ENCODE measurements around the gene CMTM4.

DNA sequence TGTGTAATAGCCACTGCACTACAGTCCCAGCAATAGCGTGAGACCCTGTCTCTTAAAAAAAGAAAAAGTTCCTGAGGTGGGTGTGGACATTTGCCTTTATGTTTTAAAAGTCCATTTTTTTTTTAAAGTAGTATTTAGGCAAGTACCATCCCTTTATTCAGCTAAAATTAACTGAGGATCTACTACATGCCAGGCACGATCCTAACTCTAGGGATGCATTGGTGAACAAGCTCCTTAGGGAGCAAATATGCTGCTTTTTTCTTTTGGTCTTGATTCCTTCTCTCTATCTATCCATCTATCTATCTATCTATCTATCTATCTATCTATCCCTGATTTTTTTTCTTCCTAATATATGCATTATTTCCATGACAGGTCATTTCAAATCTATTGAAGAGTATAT is 47.4 kb downstream of the CMTM4 start:
- no peak for TF ChIP-seq EZH2 (IDR thresholded peaks at IDR 0.05)
- no peak for TF ChIP-seq POLR2AphosphoS5 (IDR thresholded peaks at IDR 0.05; ENCODE audit: borderline replicate concordance, low read depth, low read length)

Measured in SK-N-MC (cell line).